GM18870 (cell line): ENCODE results near the gene GPR89A.
"Not testable (repeated sequence)": the region's sequence is repeated elsewhere in the genome, so short reads cannot be mapped to it uniquely, and the experiment has no call there.

Source experiments
- ATAC-seq: cut with Tn5 transposase; IDR thresholded peaks from one replicate; pipeline ENCODE4 v1.9.1; 2021; ENCODE audit warnings: moderate library complexity; ENCODE audit not compliant: unreplicated experiment

GPR89A gene

GRCh38 chr1:145684858-145685257 lies 77.1 kb downstream of the GPR89A start:
- ATAC-seq = not testable (repeated sequence)

- ATAC-seq = not testable (repeated sequence)
Measured at GRCh38 chr1:145686078-145686477, 78.3 kb downstream of the GPR89A start.

GRCh38 chr1:145688328-145688727 lies 80.5 kb downstream of the GPR89A start:
- no peak for ATAC-seq

DNA sequence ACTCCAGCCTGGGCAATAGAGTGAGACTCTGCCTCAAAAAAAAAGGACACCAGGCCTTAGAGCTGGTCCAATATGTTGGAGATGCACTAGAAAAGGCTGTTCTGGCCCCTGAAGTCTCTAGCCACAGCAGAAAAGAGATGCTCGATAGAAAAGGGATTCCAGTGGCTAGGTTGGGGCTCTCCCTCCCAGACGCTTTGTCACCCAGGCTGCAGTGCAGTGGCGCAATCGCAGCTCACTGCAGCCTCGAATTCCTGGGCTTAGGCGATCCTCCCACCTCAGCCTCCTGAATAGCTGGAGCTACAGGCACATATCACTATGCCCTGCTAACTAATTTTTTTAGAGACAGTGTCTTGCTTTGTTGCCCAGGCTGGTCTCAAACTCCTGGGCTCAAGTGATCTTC lies 81.1 kb downstream of the GPR89A start:
- ATAC-seq = no peak

GRCh38 chr1:145689922-145690321 lies 82.1 kb downstream of the GPR89A start:
- no peak for ATAC-seq

DNA sequence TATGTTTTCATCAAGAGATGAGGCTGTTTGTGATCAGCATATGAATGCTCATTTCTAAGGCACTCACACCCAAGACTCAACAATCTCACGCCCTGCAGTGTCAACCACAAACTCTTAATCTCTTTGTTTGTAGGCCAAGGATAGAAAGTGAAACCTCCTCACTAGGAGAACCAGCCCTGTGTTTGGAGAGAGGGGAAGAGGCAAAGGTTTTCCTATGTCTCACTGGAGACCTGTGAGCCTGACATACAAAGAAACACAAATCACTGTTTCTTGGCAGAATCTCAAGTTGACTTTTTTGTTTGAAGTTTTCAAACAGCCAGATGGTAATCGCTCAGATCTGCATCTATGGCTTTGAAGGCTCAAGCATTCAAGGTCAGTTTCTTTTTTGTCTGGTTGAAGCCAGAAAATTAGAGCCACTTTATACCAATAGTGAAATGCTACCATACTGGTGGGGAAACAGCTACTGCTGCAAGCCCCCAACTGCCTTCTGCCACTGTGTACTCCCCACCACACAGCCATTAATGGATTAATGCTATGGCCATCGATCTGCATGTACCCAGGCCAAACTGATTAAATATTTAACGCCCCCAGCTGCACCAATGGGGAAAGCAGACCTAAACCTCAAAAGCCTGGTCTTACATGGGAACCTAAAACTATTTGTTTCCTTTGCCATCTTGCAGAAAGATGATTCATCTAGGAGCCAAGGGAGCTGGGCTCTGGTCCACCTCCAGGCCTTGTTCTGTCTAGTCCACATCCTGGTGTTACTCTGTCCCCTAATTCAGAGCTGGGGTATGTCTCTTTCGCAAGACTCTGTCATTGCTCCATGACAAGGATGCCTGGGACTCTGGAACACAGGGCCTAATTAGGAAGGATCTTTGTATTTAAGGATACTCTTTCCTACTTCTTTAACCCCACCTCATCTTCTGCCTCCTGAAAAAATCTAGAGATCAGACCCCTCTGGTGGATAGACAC lies 83.1 kb downstream of the GPR89A start:
- peak; percentile 79 for ATAC-seq

DNA sequence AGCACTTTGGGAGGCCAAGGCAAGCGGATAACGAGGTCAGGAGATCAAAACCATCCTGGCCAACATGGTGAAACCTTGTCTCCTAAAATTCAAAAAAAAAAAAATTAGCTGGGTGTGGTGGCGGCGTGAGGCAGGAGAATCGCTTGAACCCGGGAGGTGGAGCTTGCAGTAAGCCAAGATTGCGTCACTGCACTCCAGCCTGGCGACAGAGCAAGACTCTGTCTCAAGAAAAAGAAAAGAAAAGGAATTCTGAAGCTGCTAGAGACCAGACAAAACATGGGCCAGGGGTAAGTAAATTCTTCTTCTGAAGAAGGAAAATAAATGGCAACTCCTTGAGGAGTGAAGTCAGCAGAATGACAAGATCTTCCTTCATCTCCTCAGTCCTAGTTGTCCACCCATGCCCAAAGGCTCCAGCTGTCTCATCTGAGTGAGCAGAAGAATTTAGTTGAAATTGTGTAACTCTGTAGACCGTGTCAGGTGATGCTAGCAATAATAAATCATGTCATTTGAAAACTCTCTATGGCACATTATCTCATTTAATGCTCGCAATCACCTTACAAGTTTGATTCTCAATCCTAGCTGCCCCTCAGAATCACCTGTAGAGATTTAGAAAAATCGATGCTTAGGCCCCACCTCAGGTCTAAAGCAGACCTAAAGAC lies 85.1 kb downstream of the GPR89A start:
- no peak for ATAC-seq

- no peak for ATAC-seq
Measured at GRCh38 chr1:145695821-145696629, 88.2 kb downstream of the GPR89A start.

GRCh38 chr1:145696630-145696960 lies 88.8 kb downstream of the GPR89A start:
- no peak for ATAC-seq

GRCh38 chr1:145701306-145701862 lies 93.6 kb downstream of the GPR89A start:
- no peak for ATAC-seq

- ATAC-seq = no peak
Measured at GRCh38 chr1:145702052-145702451, 94.3 kb downstream of the GPR89A start.

DNA sequence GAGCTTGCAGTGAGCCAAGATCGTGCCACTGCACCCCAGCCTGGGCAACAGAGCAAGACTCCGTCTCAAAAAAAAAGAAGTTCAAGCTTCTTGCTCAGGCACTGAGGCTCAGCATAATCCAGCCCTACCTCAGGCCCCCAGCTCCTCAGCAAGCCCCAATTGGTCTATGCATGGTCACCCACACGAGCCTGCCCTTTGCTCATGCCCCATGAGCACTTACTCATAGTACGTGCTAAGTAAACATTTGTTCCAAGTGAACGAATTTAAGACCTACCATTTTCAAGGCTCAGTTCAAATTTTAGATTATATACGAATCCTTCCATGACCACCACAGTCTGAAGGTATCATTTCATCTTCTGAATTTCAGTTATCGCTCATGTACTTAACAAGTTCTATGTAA lies 95.0 kb downstream of the GPR89A start:
- ATAC-seq = no peak

DNA sequence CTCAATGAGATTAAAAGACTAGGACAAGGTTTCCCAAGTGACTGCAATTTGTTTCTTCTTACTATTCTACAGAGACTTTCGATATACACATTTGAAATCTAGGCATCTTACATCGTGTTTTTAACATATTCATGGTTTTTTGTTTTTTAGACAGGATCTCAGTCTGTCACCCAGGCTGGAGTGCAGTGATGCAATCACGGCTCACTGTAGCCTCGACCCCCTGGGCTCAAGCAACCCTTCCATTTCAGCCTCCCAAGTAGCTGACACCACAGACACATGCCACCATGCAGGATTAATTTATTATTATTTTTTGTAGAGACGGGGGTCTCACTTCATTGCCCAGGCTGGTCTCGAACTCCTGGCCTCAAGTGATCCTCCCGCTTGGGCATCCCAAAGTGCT lies 97.8 kb downstream of the GPR89A start:
- ATAC-seq = no peak

DNA sequence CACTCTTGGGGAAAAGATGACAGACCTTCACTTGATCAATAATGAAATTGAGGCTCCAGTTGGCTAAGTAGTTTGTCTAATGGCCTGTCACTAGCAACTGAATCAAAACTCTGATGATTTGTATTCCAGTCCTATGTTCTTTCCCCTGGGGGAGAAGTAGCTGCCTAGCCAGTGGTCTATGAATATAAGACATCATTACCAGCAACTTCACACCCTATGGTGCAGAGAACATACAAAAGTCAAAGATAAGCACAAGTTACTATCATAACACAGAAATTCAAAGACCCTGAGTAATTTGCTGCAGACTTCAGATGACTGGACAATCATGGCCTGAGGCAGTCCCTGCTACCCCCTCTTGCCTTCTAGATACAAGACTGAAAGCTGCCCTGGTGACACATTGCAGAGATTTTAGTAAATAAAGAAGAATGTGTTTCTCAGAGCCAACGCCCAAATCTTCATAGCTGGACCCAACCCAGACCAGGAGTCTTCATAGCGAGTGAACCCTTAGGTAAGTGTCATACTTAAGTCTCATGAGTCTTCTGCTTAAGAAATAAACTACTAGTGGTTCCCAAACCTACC lies 98.4 kb downstream of the GPR89A start:
- no peak for ATAC-seq

DNA sequence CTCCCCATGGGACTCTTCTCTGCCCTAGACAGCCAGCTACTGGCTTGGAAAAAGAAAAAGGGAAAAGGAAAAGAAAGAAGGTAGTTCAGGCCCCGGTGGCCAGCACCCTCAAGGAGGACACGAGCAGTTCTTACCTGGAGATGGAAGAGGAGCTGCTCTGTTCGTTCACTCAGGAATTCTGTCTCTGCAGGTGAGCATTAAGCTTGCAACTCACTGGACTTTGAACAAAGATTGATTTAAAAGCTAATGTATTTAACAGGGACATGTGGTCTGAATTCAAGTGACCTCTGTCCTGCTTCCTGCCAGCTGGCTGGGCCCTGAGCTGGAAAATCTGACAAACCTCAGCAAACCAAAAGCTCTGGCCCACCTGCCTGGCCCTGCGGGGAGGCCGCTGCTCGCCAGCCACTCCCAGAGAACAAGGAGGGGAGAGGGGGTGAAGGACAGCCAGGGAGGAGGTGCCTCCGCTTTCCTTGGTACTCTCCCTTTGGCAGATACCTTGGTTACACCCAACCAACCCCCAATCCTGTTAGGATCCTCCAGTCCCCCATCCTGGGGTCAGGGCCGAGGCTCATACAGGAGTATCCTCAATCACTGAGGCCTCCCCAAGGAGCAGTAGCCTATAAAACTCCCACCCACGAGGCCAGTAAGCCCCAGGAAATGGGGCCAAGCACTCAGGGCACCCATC lies 99.5 kb downstream of the GPR89A start, which contains the start of gene PDZK1:
TSS of gene PDZK1 (minus strand) at position 186 of the 685 bp plus-strand sequence. CDS start 19,347 bp downstream, outside the sequence.
- no peak for ATAC-seq

GRCh38 chr1:145708063-145708462 lies 100.3 kb downstream of the GPR89A start:
- no peak for ATAC-seq

DNA sequence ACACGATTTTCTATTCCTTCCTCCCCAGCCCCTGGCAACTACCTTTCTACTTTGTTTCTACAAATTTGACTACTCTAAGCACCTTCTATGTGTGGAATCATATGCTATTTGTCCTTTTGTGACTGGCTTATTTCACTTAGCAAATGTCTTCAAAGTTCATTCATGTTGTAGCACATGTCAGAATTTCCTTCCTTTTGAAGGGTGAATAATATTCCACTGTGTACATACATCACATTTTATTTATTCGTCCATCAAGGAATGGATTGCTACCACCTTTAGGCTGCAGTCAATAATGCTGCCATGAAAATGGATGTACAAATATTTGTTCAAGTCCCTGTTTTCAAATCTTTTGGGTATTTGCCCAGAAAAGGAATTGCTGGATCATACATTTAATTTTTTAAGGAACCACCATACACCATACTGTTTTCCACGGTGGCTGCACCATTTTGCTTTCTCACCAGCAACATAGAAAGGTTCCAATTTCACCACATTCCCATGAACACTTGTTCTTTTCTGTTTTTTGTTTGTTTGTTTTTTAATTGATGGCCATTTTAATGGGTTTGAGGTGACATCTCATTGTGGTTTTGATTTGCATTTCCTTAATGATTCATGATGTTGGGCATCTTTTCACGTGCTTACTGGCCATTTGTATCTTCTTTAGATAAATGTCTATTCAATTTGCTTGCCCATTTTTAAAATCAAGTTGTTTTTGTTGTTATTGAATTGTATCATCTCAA lies 102.7 kb downstream of the GPR89A start:
- ATAC-seq = no peak

GRCh38 chr1:145711213-145711651 lies 103.4 kb downstream of the GPR89A start:
- ATAC-seq = no peak

GRCh38 chr1:145714524-145715111 lies 106.8 kb downstream of the GPR89A start:
- ATAC-seq = no peak
